K562 (cell line): ENCODE data around the gene WBP1L.

Source experiments
- ADNP ChIP-seq: fragments of 200-800 bp; sonication (Bioruptor generic); IDR thresholded peaks from 2 replicates; pipeline ENCODE4 v1.6.1; 2016; ENCODE audit warnings: missing genetic modification characterization, missing compliant biosample characterization
- CAMTA2 ChIP-seq: fragments of 250-450 bp; sonication (Bioruptor Pico); conservative IDR thresholded peaks from 2 replicates; pipeline ENCODE4 v1.5.1; 2022
- CREB1 ChIP-seq, 2 experiments: sonication (generic) in 1 of 2; formaldehyde crosslinking in 1 of 2; IDR thresholded peaks; 2 replicates each; pipeline versions ENCODE4 v1.6.1 to v1.8.0; 2012 to 2022; ENCODE audit warnings: inconsistent platforms in 1 of 2, mild to moderate bottlenecking in 1 of 2, missing genetic modification reagents in 1 of 2, moderate library complexity in 1 of 2
- JUNB ChIP-seq: fragments of 450-650 bp; formaldehyde crosslinking; conservative IDR thresholded peaks from 2 replicates; pipeline ENCODE4 v1.4.0; 2020; ENCODE audit warnings: mild to moderate bottlenecking
- MAFK ChIP-seq: IDR thresholded peaks from 2 replicates; pipeline ENCODE4 v1.6.1; 2011; ENCODE audit warnings: low read length, improper control_type of control experiment
- MXI1 ChIP-seq: IDR thresholded peaks from 2 replicates; pipeline ENCODE4 v1.6.1; 2011; ENCODE audit warnings: low read depth, mild to moderate bottlenecking, improper control_type of control experiment, low read length
- PHF8 ChIP-seq: fragments of 200-600 bp; sonication (generic); IDR thresholded peaks from 2 replicates; pipeline ENCODE4 v1.6.1; 2012; ENCODE audit warnings: mixed run types, mild to moderate bottlenecking, inconsistent platforms, low read length, moderate library complexity, borderline replicate concordance
- POLR2A ChIP-seq: fragments of 450-650 bp; conservative IDR thresholded peaks from 2 replicates; pipeline ENCODE4 v1.6.1; 2016
- RAD21 ChIP-seq, 2 experiments: fragments of 250-450 bp in 1 of 2; fragments of 450-650 bp in 1 of 2; sonication (Bioruptor Pico) in 1 of 2; formaldehyde crosslinking in 1 of 2; IDR thresholded peaks in 1 of 2; conservative IDR thresholded peaks in 1 of 2; 2 replicates each; pipeline versions ENCODE4 v1.4.0 to v1.8.0; 2020 to 2022; ENCODE audit warnings: mild to moderate bottlenecking in 2 of 2, moderate library complexity in 1 of 2
- ZEB2 ChIP-seq: fragments of 450-650 bp; IDR thresholded peaks from 2 replicates; pipeline ENCODE4 v1.6.1; 2016

DNA sequence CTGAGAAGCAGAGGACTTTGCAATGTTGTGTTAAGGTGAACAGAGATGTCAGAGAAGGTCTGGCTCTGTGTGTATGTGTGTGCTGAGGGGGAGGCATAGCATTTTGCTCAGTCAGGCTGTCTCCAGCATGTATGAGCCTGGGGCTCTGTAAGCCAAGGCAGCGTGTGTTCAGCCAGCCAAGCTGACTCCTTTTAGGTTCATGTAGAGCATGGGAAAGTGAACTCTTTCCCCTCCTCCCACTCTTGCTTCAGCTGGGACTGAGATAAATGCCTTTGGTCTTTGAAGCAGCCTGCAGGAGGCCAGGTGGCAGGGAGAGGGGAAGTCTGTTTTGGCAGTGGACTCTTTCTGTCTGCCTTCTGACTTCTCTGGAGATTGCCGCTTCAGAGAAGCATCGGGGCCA, 25.5 kb upstream of the WBP1L start:
- TF ChIP-seq JUNB (CRISPR knock-in tag) (no peak), PHF8 (no peak), POLR2A (no peak), ZEB2 (no peak), CREB1 (IDR thresholded peaks at IDR 0.05) (no peak), CREB1 (CRISPR knock-in tag; IDR thresholded peaks at IDR 0.05) (no peak), RAD21 (CRISPR knock-in tag; conservative IDR thresholded peaks at IDR 0.05 in 1 of 2, IDR thresholded peaks at IDR 0.05 in 1 of 2) (no peak), ADNP (tag) (no peak), MXI1 (no peak), MAFK (no peak), CAMTA2 (no peak)
